GM12801 (cell line): ENCODE measurements around the gene PTPRZ1.

Experiments
- TF ChIP-seq, protein P1 (sequence below): IDR thresholded peaks from one replicate; pipeline ENCODE4 v1.5.1; 2011; ENCODE audit warnings: control low read depth; ENCODE audit not compliant: insufficient read length; ENCODE audit errors: extremely low read depth

Gene PTPRZ1

GRCh38 chr7:121872831-121873288 is at the start of gene PTPRZ1:
TSS of gene PTPRZ1 (plus strand) at chr7:121873161. CDS start at chr7:121873500, 339 bp downstream.
- TF ChIP-seq, protein P1, sequence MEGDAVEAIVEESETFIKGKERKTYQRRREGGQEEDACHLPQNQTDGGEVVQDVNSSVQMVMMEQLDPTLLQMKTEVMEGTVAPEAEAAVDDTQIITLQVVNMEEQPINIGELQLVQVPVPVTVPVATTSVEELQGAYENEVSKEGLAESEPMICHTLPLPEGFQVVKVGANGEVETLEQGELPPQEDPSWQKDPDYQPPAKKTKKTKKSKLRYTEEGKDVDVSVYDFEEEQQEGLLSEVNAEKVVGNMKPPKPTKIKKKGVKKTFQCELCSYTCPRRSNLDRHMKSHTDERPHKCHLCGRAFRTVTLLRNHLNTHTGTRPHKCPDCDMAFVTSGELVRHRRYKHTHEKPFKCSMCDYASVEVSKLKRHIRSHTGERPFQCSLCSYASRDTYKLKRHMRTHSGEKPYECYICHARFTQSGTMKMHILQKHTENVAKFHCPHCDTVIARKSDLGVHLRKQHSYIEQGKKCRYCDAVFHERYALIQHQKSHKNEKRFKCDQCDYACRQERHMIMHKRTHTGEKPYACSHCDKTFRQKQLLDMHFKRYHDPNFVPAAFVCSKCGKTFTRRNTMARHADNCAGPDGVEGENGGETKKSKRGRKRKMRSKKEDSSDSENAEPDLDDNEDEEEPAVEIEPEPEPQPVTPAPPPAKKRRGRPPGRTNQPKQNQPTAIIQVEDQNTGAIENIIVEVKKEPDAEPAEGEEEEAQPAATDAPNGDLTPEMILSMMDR = no peak

DNA sequence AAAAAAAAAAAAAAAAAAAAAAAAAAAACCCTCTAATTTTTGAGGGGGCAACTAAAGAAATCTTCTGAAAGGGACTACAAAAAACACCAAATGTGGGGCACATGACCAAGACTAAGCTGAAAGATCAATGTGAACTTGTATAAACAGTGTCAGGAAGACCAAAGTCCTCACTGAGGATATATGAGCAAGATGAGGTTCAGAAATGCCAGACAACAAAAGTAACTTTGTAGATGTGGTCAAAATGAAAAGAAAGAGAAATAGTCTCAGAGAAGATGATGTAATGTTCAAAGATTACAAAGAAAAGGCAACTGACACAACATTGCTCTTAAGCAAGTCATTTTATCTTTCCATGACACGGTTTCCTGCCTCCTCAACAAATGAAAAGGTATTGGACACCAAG is 48.7 kb upstream of the PTPRZ1 start:
- TF ChIP-seq, protein P1 = no peak

- TF ChIP-seq, protein P1 = no peak
Observed at GRCh38 chr7:121831351-121831750, 41.6 kb upstream of the PTPRZ1 start.

GRCh38 chr7:121831801-121832200 is 41.2 kb upstream of the PTPRZ1 start:
- TF ChIP-seq, protein P1 = no peak

GRCh38 chr7:121832347-121832746 is 40.6 kb upstream of the PTPRZ1 start:
- TF ChIP-seq, protein P1 = no peak

- TF ChIP-seq, protein P1 = no peak
Observed at GRCh38 chr7:121833991-121834390, 39.0 kb upstream of the PTPRZ1 start.

DNA sequence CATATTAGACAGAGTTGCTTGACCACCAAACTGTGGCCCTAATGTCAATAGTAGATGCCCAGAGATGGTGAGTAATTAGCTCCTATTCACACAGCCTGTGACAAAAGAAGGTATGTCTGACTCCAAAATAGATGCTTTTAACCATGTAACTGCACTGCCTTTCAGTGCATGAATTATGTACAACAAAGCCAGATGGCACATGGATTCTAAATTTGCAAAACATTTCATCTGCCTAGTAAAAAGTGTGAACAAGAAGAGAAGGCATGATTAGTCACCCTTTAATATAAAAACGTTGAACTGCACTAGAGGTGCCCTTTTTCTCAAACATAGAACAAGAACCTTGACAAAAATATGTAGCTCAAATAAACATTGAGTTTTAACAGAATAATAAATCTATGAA is 35.5 kb upstream of the PTPRZ1 start:
- TF ChIP-seq, protein P1 = no peak
